Liver (tissue), 9 donors: ENCODE measurements around the gene FBXO7. TPM values are rescaled to one million over a fixed set of nuclear protein-coding genes. Genes with fewer than 3 reads are reported as not detected.

ENCODE experiments used
- DNase-seq: peaks from one replicate; pipeline ENCODE4 v3.0.0-alpha.2; 2017; ENCODE audit warnings: low spot score
- H3K27ac ChIP-seq, 2 donors: one replicate each; pipeline ENCODE4 v1.7.0; 2013; ENCODE audit warnings: inconsistent platforms in 2 of 2, low read length in 2 of 2, control low read depth in 1 of 2, low read depth in 1 of 2, mild to moderate bottlenecking in 1 of 2
- H3K27me3 ChIP-seq, 4 donors: one replicate each; pipeline versions ENCODE4 v1.6.1 to v1.7.0; 2013; ENCODE audit warnings: low read length in 3 of 4, inconsistent platforms in 1 of 4, mild to moderate bottlenecking in 1 of 4, moderate library complexity in 1 of 4; ENCODE audit not compliant: control insufficient read depth in 4 of 4, insufficient read depth in 4 of 4
- H3K36me3 ChIP-seq, 4 donors: one replicate each; pipeline versions ENCODE4 v1.6.1 to v1.7.0; 2013; ENCODE audit warnings: low read length in 3 of 4, mild to moderate bottlenecking in 3 of 4, low read depth in 1 of 4, moderate library complexity in 1 of 4; ENCODE audit not compliant: control insufficient read depth in 4 of 4, insufficient read depth in 3 of 4
- H3K4me1 ChIP-seq, 4 donors: one replicate each; pipeline versions ENCODE4 v1.6.1 to v1.7.0; 2013; ENCODE audit warnings: low read length in 3 of 4, mild to moderate bottlenecking in 3 of 4, moderate library complexity in 1 of 4; ENCODE audit not compliant: control insufficient read depth in 4 of 4, insufficient read depth in 4 of 4
- H3K4me3 ChIP-seq, 3 donors: one replicate each; pipeline versions ENCODE4 v1.6.1 to v1.7.0; 2013; ENCODE audit warnings: low read length in 3 of 3, control low read depth in 1 of 3, low read depth in 1 of 3, mild to moderate bottlenecking in 1 of 3
- H3K9ac ChIP-seq, 2 donors: one replicate each; pipeline ENCODE4 v1.7.0; 2013; ENCODE audit warnings: low read length in 2 of 2, mild to moderate bottlenecking in 2 of 2, moderate library complexity in 2 of 2, control low read depth in 1 of 2, low read depth in 1 of 2
- H3K9me3 ChIP-seq, 4 donors: one replicate each; pipeline versions ENCODE4 v1.6.1 to v1.7.0; 2013; ENCODE audit warnings: low read length in 3 of 4; ENCODE audit not compliant: control insufficient read depth in 4 of 4
- CTCF ChIP-seq: fragments of 150-350 bp; IDR thresholded peaks from 2 replicates; pipeline ENCODE4 v1.5.1; 2017; ENCODE audit warnings: improper control_type of control experiment, low read depth, low read length; ENCODE audit not compliant: missing input control
- EGR1 ChIP-seq, 2 donors: IDR thresholded peaks; 2 replicates each; pipeline ENCODE4 v1.6.1; 2016 to 2018; ENCODE audit warnings: antibody characterized with exemption in 2 of 2, low read depth in 2 of 2
- FOXA1 ChIP-seq: IDR thresholded peaks from 2 replicates; pipeline ENCODE4 v1.6.1; 2016; ENCODE audit warnings: antibody characterized with exemption
- FOXA2 ChIP-seq: IDR thresholded peaks from 2 replicates; pipeline ENCODE4 v1.6.1; 2016; ENCODE audit warnings: antibody characterized with exemption
- GABPA ChIP-seq, 2 donors: IDR thresholded peaks in 1 of 2; conservative IDR thresholded peaks in 1 of 2; 2 replicates each; pipeline ENCODE4 v1.6.1; 2016; ENCODE audit warnings: antibody characterized with exemption in 2 of 2, mild to moderate bottlenecking in 1 of 2, moderate library complexity in 1 of 2
- HNF4A ChIP-seq, 2 donors: conservative IDR thresholded peaks; 2 replicates each; pipeline ENCODE4 v1.6.1; 2016; ENCODE audit warnings: antibody characterized with exemption in 2 of 2, mild to moderate bottlenecking in 2 of 2
- JUND ChIP-seq, 2 donors: IDR thresholded peaks; 2 replicates each; pipeline ENCODE4 v1.6.1; 2016; ENCODE audit warnings: antibody characterized with exemption in 2 of 2
- MAX ChIP-seq: IDR thresholded peaks from 2 replicates; pipeline ENCODE4 v1.6.1; 2016; ENCODE audit warnings: antibody characterized with exemption
- NR2F2 ChIP-seq: IDR thresholded peaks from 2 replicates; pipeline ENCODE4 v1.6.1; 2016; ENCODE audit warnings: antibody characterized with exemption
- RAD21 ChIP-seq, 2 donors: IDR thresholded peaks; 2 replicates each; pipeline ENCODE4 v1.6.1; 2016; ENCODE audit warnings: antibody characterized with exemption in 2 of 2, mild to moderate bottlenecking in 2 of 2
- RXRA ChIP-seq, 2 donors: IDR thresholded peaks; 2 replicates each; pipeline ENCODE4 v1.6.1; 2017 to 2018; ENCODE audit warnings: antibody characterized with exemption in 2 of 2, mild to moderate bottlenecking in 1 of 2
- SP1 ChIP-seq: IDR thresholded peaks from 2 replicates; pipeline ENCODE4 v1.6.1; 2018; ENCODE audit warnings: antibody characterized with exemption, mild to moderate bottlenecking
- TAF1 ChIP-seq: conservative IDR thresholded peaks from 2 replicates; pipeline ENCODE4 v1.6.1; 2016; ENCODE audit warnings: antibody characterized with exemption, mild to moderate bottlenecking
- YY1 ChIP-seq: IDR thresholded peaks from 2 replicates; pipeline ENCODE4 v1.6.1; 2016; ENCODE audit warnings: antibody characterized with exemption, mild to moderate bottlenecking
- WGBS: extraction: QIAGEN DNeasy Blood & Tissue Kit; methylation state at CpG from one replicate; pipeline ENCODE4 v1.1.7; 2013; 5-methylcytosine and 5-hydroxymethylcytosine counted together
- polyA plus RNA-seq, 2 donors: library from polyadenylated mRNA; stranded (reverse) in 1 of 2; unstranded in 1 of 2; fragments of 200-250 nt in 1 of 2; fragments of >200 nt in 1 of 2; fragmentation: Nextera tagmentation in 1 of 2; extraction: Ambion mirVana in 1 of 2; gene quantifications; one replicate each; pipeline versions ENCODE4 v1.2.1 to v1.2.3, GENCODE V29; 2013 to 2015
- total RNA-seq, 2 donors: library from RNA; depleted of rRNA; stranded (reverse); fragments of >200 nt; gene quantifications; one replicate each; pipeline ENCODE4 v1.2.3, GENCODE V29; 2014
- TF ChIP-seq, protein P1 (sequence below): IDR thresholded peaks from 2 replicates; pipeline ENCODE4 v1.6.1; 2016; ENCODE audit warnings: antibody characterized with exemption
- TF ChIP-seq, protein P2 (sequence below): IDR thresholded peaks from 2 replicates; pipeline ENCODE4 v1.6.1; 2016; ENCODE audit warnings: antibody characterized with exemption, mild to moderate bottlenecking
- TF ChIP-seq, protein P3 (sequence below): IDR thresholded peaks from 2 replicates; pipeline ENCODE4 v1.6.1; 2016; ENCODE audit warnings: antibody characterized with exemption
- donor health status: healthy.
- donor health status: healthy.
- donor health status: healthy.
- donor health status: healthy.
- donor health status: healthy.

The FBXO7 gene
- total and polyA plus RNA-seq, 4 donors = 37.9 to 179 (median 50.8) TPM

GRCh38 chr22:32515084-32515483, 40.5 kb downstream of the FBXO7 start:
- Histone ChIP-seq H3K27ac (no peak overlapping the region), H3K9me3 (no peaks in the 10 kb centered on the region), H3K4me3 (no peak overlapping the region), H3K36me3 (no peaks in the 10 kb centered on the region), H3K4me1 (peaks cover 5 to 19% (median 10%) of the 10 kb centered on the region in 4 donors), H3K9ac (no peak overlapping the region), H3K27me3 (no peaks in the 10 kb centered on the region)
- TF ChIP-seq RAD21 (IDR thresholded peaks at IDR 0.05) (no peak), HNF4A (conservative IDR thresholded peaks at IDR 0.05) (no peak), SP1 (no peak), JUND (IDR thresholded peaks at IDR 0.05) (no peak), TAF1 (no peak)
- TF ChIP-seq, protein P1, sequence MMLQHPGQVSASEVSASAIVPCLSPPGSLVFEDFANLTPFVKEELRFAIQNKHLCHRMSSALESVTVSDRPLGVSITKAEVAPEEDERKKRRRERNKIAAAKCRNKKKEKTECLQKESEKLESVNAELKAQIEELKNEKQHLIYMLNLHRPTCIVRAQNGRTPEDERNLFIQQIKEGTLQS = no peak
- WGBS = 72% methylated on average over 2 of the region's 2 CpGs
- DNase-seq = no peak

GRCh38 chr22:32517488-32517887, 42.9 kb downstream of the FBXO7 start:
- H3K36me3 ChIP-seq = no peaks in the 10 kb centered on the region
- no peak overlapping the region for H3K9ac ChIP-seq
- TF ChIP-seq CTCF (no peak), TAF1 (no peak), HNF4A (conservative IDR thresholded peaks at IDR 0.05) (no peak)
- WGBS = 97% methylated on average over 3 of the region's 3 CpGs
- H3K27ac ChIP-seq = no peak overlapping the region
- no peak for DNase-seq
- H3K4me3 ChIP-seq = no peak overlapping the region
- H3K9me3 ChIP-seq = no peaks in the 10 kb centered on the region
- H3K27me3 ChIP-seq = no peaks in the 10 kb centered on the region
- peaks cover 0 to 12% (median 4%) of the 10 kb centered on the region in 4 donors for H3K4me1 ChIP-seq

GRCh38 chr22:32517921-32518320, 43.3 kb downstream of the FBXO7 start:
- no peaks in the 10 kb centered on the region for H3K9me3 ChIP-seq
- H3K27ac ChIP-seq = no peak overlapping the region
- TF ChIP-seq, protein P2, sequence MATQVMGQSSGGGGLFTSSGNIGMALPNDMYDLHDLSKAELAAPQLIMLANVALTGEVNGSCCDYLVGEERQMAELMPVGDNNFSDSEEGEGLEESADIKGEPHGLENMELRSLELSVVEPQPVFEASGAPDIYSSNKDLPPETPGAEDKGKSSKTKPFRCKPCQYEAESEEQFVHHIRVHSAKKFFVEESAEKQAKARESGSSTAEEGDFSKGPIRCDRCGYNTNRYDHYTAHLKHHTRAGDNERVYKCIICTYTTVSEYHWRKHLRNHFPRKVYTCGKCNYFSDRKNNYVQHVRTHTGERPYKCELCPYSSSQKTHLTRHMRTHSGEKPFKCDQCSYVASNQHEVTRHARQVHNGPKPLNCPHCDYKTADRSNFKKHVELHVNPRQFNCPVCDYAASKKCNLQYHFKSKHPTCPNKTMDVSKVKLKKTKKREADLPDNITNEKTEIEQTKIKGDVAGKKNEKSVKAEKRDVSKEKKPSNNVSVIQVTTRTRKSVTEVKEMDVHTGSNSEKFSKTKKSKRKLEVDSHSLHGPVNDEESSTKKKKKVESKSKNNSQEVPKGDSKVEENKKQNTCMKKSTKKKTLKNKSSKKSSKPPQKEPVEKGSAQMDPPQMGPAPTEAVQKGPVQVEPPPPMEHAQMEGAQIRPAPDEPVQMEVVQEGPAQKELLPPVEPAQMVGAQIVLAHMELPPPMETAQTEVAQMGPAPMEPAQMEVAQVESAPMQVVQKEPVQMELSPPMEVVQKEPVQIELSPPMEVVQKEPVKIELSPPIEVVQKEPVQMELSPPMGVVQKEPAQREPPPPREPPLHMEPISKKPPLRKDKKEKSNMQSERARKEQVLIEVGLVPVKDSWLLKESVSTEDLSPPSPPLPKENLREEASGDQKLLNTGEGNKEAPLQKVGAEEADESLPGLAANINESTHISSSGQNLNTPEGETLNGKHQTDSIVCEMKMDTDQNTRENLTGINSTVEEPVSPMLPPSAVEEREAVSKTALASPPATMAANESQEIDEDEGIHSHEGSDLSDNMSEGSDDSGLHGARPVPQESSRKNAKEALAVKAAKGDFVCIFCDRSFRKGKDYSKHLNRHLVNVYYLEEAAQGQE = no peak
- TF ChIP-seq EGR1 (IDR thresholded peaks at IDR 0.05; ENCODE audit: low read depth in 2 of 2) = no peak
- TF ChIP-seq MAX = no peak
- no peak for TF ChIP-seq NR2F2
- no peak for TF ChIP-seq CTCF
- no peak for TF ChIP-seq JUND (IDR thresholded peaks at IDR 0.05)
- no peak for TF ChIP-seq YY1
- TF ChIP-seq, protein P3, sequence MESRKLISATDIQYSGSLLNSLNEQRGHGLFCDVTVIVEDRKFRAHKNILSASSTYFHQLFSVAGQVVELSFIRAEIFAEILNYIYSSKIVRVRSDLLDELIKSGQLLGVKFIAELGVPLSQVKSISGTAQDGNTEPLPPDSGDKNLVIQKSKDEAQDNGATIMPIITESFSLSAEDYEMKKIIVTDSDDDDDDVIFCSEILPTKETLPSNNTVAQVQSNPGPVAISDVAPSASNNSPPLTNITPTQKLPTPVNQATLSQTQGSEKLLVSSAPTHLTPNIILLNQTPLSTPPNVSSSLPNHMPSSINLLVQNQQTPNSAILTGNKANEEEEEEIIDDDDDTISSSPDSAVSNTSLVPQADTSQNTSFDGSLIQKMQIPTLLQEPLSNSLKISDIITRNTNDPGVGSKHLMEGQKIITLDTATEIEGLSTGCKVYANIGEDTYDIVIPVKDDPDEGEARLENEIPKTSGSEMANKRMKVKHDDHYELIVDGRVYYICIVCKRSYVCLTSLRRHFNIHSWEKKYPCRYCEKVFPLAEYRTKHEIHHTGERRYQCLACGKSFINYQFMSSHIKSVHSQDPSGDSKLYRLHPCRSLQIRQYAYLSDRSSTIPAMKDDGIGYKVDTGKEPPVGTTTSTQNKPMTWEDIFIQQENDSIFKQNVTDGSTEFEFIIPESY = no peak
- no peak for TF ChIP-seq GABPA (IDR thresholded peaks at IDR 0.05 in 1 of 2, conservative IDR thresholded peaks at IDR 0.05 in 1 of 2)
- no peak for TF ChIP-seq TAF1
- no peak for TF ChIP-seq HNF4A (conservative IDR thresholded peaks at IDR 0.05)
- no peak for TF ChIP-seq FOXA2
- TF ChIP-seq RXRA (IDR thresholded peaks at IDR 0.05) = no peak
- no peak for TF ChIP-seq FOXA1
- no peak overlapping the region for H3K9ac ChIP-seq
- peaks cover 0 to 9% (median 4%) of the 10 kb centered on the region in 4 donors for H3K4me1 ChIP-seq
- H3K27me3 ChIP-seq = no peaks in the 10 kb centered on the region
- no peak overlapping the region for H3K4me3 ChIP-seq
- H3K36me3 ChIP-seq = no peaks in the 10 kb centered on the region
- WGBS = 94% methylated on average over 8 of the region's 8 CpGs
- DNase-seq = no peak
